DMS53 treated with DMSO at 0.1 percent for 48 hours (cell line): Measurements from ENCODE around the gene MAD1L1.

Experiments used
- DNase-seq: peaks from one replicate; lab custom pipeline; 2025; ENCODE audit not compliant: unreplicated experiment; lab: John Stamatoyannopoulos, UW

The MAD1L1 gene

GRCh38 chr7:2120251-2120660, 112.5 kb downstream of the MAD1L1 start:
- no peak for DNase-seq

GRCh38 chr7:2118630-2119190, 114.0 kb downstream of the MAD1L1 start:
- DNase-seq, result no peak

- no peak for DNase-seq
Measured at GRCh38 chr7:2118056-2118455, 114.7 kb downstream of the MAD1L1 start.

GRCh38 chr7:2117646-2118045, 115.1 kb downstream of the MAD1L1 start:
- DNase-seq, result no peak

- DNase-seq, result no peak
Measured at GRCh38 chr7:2116989-2117591, 115.7 kb downstream of the MAD1L1 start.

GRCh38 chr7:2116448-2116810, 116.3 kb downstream of the MAD1L1 start:
- DNase-seq, result no peak

- no peak for DNase-seq
Measured at GRCh38 chr7:2115760-2116447, 116.8 kb downstream of the MAD1L1 start.

GRCh38 chr7:2114926-2115759, 117.6 kb downstream of the MAD1L1 start:
- DNase-seq, result no peak

- no peak for DNase-seq
Measured at GRCh38 chr7:2114052-2114451, 118.7 kb downstream of the MAD1L1 start.

- DNase-seq, result no peak
Measured at GRCh38 chr7:2112261-2113198, 120.2 kb downstream of the MAD1L1 start.

- DNase-seq, result no peak
Measured at GRCh38 chr7:2111568-2111967, 121.2 kb downstream of the MAD1L1 start.

- DNase-seq, result no peak
Measured at GRCh38 chr7:2110610-2111396, 121.9 kb downstream of the MAD1L1 start.

- no peak for DNase-seq
Measured at GRCh38 chr7:2109936-2110609, 122.7 kb downstream of the MAD1L1 start.

- DNase-seq, result no peak
Measured at GRCh38 chr7:2109251-2109872, 123.4 kb downstream of the MAD1L1 start.

GRCh38 chr7:2108501-2109250, 124.1 kb downstream of the MAD1L1 start:
- no peak for DNase-seq

- DNase-seq, result no peak
Measured at GRCh38 chr7:2108071-2108455, 124.7 kb downstream of the MAD1L1 start.

GRCh38 chr7:2107386-2108070, 125.2 kb downstream of the MAD1L1 start:
- no peak for DNase-seq

- peak; percentile 26 for DNase-seq
Measured at GRCh38 chr7:2106924-2107323, 125.8 kb downstream of the MAD1L1 start.
